Measurements from ENCODE around the gene SIPA1L3.

GRCh38 chr19:37953171-37953917, 46.3 kb downstream of the SIPA1L3 start:
- no peak for TF ChIP-seq POLR2AphosphoS5 (IDR thresholded peaks at IDR 0.05; ENCODE audit: low read depth, low read length)
- no peak for TF ChIP-seq CTCF (IDR thresholded peaks at IDR 0.05)
- TF ChIP-seq SIN3A (IDR thresholded peaks at IDR 0.05; ENCODE audit: borderline replicate concordance, insufficient read depth, low read depth, low read length), result no peak
- TF ChIP-seq, protein P1, sequence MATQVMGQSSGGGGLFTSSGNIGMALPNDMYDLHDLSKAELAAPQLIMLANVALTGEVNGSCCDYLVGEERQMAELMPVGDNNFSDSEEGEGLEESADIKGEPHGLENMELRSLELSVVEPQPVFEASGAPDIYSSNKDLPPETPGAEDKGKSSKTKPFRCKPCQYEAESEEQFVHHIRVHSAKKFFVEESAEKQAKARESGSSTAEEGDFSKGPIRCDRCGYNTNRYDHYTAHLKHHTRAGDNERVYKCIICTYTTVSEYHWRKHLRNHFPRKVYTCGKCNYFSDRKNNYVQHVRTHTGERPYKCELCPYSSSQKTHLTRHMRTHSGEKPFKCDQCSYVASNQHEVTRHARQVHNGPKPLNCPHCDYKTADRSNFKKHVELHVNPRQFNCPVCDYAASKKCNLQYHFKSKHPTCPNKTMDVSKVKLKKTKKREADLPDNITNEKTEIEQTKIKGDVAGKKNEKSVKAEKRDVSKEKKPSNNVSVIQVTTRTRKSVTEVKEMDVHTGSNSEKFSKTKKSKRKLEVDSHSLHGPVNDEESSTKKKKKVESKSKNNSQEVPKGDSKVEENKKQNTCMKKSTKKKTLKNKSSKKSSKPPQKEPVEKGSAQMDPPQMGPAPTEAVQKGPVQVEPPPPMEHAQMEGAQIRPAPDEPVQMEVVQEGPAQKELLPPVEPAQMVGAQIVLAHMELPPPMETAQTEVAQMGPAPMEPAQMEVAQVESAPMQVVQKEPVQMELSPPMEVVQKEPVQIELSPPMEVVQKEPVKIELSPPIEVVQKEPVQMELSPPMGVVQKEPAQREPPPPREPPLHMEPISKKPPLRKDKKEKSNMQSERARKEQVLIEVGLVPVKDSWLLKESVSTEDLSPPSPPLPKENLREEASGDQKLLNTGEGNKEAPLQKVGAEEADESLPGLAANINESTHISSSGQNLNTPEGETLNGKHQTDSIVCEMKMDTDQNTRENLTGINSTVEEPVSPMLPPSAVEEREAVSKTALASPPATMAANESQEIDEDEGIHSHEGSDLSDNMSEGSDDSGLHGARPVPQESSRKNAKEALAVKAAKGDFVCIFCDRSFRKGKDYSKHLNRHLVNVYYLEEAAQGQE (IDR thresholded peaks at IDR 0.05; ENCODE audit: insufficient read depth in 1 of 2, low read depth in 2 of 2, low read length in 1 of 2), result no peak
- no peak for TF ChIP-seq TCF7L2 (IDR thresholded peaks at IDR 0.05; ENCODE audit: low read depth, low read length)

Data from Panc1 (cell line).